ENCODE data around the gene CCND2. TPM values are rescaled to one million over a fixed set of nuclear protein-coding genes. Genes with fewer than 3 reads are reported as not detected.
"Not testable (repeated sequence)": the region's sequence is repeated elsewhere in the genome, so short reads cannot be mapped to it uniquely, and the experiment has no call there.

Gene CCND2
- total RNA-seq, 2 experiments from 2014 or later: not detected

- H2AFZ ChIP-seq (ENCODE audit: low read length): no peak overlapping the region
- TF ChIP-seq EZH2phosphoT487 (IDR thresholded peaks at IDR 0.05; ENCODE audit: borderline replicate concordance, low read depth, low read length): no peak
- TF ChIP-seq, protein P1, sequence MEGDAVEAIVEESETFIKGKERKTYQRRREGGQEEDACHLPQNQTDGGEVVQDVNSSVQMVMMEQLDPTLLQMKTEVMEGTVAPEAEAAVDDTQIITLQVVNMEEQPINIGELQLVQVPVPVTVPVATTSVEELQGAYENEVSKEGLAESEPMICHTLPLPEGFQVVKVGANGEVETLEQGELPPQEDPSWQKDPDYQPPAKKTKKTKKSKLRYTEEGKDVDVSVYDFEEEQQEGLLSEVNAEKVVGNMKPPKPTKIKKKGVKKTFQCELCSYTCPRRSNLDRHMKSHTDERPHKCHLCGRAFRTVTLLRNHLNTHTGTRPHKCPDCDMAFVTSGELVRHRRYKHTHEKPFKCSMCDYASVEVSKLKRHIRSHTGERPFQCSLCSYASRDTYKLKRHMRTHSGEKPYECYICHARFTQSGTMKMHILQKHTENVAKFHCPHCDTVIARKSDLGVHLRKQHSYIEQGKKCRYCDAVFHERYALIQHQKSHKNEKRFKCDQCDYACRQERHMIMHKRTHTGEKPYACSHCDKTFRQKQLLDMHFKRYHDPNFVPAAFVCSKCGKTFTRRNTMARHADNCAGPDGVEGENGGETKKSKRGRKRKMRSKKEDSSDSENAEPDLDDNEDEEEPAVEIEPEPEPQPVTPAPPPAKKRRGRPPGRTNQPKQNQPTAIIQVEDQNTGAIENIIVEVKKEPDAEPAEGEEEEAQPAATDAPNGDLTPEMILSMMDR (conservative IDR thresholded peaks at IDR 0.05; ENCODE audit: low read length): no peak
- H3K79me2 ChIP-seq (ENCODE audit: insufficient read depth, low read depth, low read length): no peaks in the 10 kb centered on the region
- CTCF ChIA-PET (ENCODE audit: unreplicated experiment): no interaction called here
- no peak overlapping the region for H3K4me2 ChIP-seq (ENCODE audit: low read length)
- no peaks in the 10 kb centered on the region for H3K4me1 ChIP-seq (ENCODE audit: insufficient read depth, low read length, poor library complexity, severe bottlenecking)
- H3K9me3 ChIP-seq (ENCODE audit: low read length): no peaks in the 10 kb centered on the region
- intact Hi-C loops (cut with micrococcal nuclease; ENCODE audit: unreplicated experiment): no loop called here
- no peak for DNase-seq (ENCODE audit: low spot score)
- BruUV-seq (replicated peaks): no TSS peak
- POLR2A ChIA-PET: no interaction called here
- H3K9me2 ChIP-seq (ENCODE audit: insufficient read depth, low read length): no peaks in the 10 kb centered on the region
- no peak overlapping the region for H3K4me3 ChIP-seq (ENCODE audit: low read depth, low read length, poor library complexity, severe bottlenecking)
- H4K20me1 ChIP-seq (ENCODE audit: insufficient read depth, low read length): no peaks in the 10 kb centered on the region
- no peaks in the 10 kb centered on the region for H3K36me3 ChIP-seq (ENCODE audit: insufficient read depth, low read length)
- H3K27ac ChIP-seq (ENCODE audit: low read depth, low read length, poor library complexity, severe bottlenecking): no peak overlapping the region
Observed at GRCh38 chr12:4242595-4242994, 31.0 kb upstream of the CCND2 start.

GRCh38 chr12:4243091-4243490 is 30.5 kb upstream of the CCND2 start:
- H3K9me3 ChIP-seq (ENCODE audit: low read length): no peaks in the 10 kb centered on the region
- no peaks in the 10 kb centered on the region for H3K36me3 ChIP-seq (ENCODE audit: insufficient read depth, low read length)
- H3K79me2 ChIP-seq (ENCODE audit: insufficient read depth, low read depth, low read length): no peaks in the 10 kb centered on the region
- H3K4me2 ChIP-seq (ENCODE audit: low read length): no peak overlapping the region
- TF ChIP-seq, protein P1 (conservative IDR thresholded peaks at IDR 0.05; ENCODE audit: low read length): no peak
- TF ChIP-seq EZH2phosphoT487 (IDR thresholded peaks at IDR 0.05; ENCODE audit: borderline replicate concordance, low read depth, low read length): no peak
- H3K9me2 ChIP-seq (ENCODE audit: insufficient read depth, low read length): no peaks in the 10 kb centered on the region
- DNase-seq (ENCODE audit: low spot score): no peak
- H3K27ac ChIP-seq (ENCODE audit: low read depth, low read length, poor library complexity, severe bottlenecking): no peak overlapping the region
- H3K4me3 ChIP-seq (ENCODE audit: low read depth, low read length, poor library complexity, severe bottlenecking): no peak overlapping the region
- H4K20me1 ChIP-seq (ENCODE audit: insufficient read depth, low read length): no peaks in the 10 kb centered on the region
- intact Hi-C loops (cut with micrococcal nuclease; ENCODE audit: unreplicated experiment): no loop called here
- no peaks in the 10 kb centered on the region for H3K4me1 ChIP-seq (ENCODE audit: insufficient read depth, low read length, poor library complexity, severe bottlenecking)
- BruUV-seq (replicated peaks): no TSS peak
- POLR2A ChIA-PET: no interaction called here
- no peak overlapping the region for H2AFZ ChIP-seq (ENCODE audit: low read length)
- CTCF ChIA-PET (ENCODE audit: unreplicated experiment): no interaction called here

DNA sequence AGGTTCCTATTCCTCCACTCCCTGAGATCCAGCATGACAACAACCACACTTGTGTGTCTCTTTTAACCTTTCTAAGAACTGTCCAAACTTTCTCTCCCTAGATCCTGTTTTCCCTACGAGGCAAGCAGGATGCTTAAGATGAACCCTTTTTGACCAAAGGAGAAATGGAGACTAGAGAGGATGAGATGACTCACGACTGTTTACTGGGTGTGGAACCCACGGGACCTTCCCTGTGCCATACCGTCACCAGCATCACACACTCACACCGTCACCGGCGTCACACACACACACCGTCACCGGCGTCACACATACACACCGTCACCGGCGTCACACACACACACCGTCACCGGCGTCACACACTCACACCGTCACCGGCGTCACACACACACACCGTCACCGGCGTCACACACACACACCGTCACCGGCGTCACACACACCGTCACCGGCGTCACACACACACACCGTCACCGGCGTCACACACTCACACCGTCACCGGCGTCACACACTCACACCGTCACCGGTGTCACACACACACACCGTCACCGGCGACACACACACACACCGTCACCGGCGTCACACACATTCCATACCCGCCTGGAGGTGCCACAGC is 30.0 kb upstream of the CCND2 start:
- H3K79me2 ChIP-seq (ENCODE audit: insufficient read depth, low read depth, low read length); H3K4me3 ChIP-seq (ENCODE audit: low read depth, low read length, poor library complexity, severe bottlenecking); DNase-seq (ENCODE audit: low spot score); H4K20me1 ChIP-seq (ENCODE audit: insufficient read depth, low read length); H3K9me3 ChIP-seq (ENCODE audit: low read length); H3K4me2 ChIP-seq (ENCODE audit: low read length); BruUV-seq (replicated peaks); H3K9me2 ChIP-seq (ENCODE audit: insufficient read depth, low read length); H3K27ac ChIP-seq (ENCODE audit: low read depth, low read length, poor library complexity, severe bottlenecking); H3K4me1 ChIP-seq (ENCODE audit: insufficient read depth, low read length, poor library complexity, severe bottlenecking); intact Hi-C loops (cut with micrococcal nuclease; ENCODE audit: unreplicated experiment); CTCF ChIA-PET (ENCODE audit: unreplicated experiment); H3K36me3 ChIP-seq (ENCODE audit: insufficient read depth, low read length); POLR2A ChIA-PET; H2AFZ ChIP-seq (ENCODE audit: low read length): not testable (repeated sequence)

Data from OCI-LY7 (cell line).